ENCODE data around the gene BLACAT1.

Gene BLACAT1

GRCh38 chr1:205445646-205445935, 10.3 kb downstream of the BLACAT1 start:
- Histone ChIP-seq H3K27me3 (ENCODE audit: control insufficient read depth in 1 of 2, insufficient read depth in 2 of 2, low read length in 2 of 2) (peaks cover 0 to 1% of the 10 kb centered on the region in 2 donors), H3K27ac (ENCODE audit: low read length) (peak overlapping the region; percentile 64), H3K4me3 (ENCODE audit: low read length in 2 of 2) (peak overlapping the region in 1 of 2 donors; percentile 74), H3K4me1 (ENCODE audit: control insufficient read depth, insufficient read depth, low read length) (peaks cover 32% of the 10 kb centered on the region), H3K9me3 (ENCODE audit: control insufficient read depth in 2 of 2, low read length in 2 of 2) (no peaks in the 10 kb centered on the region), H3K36me3 (ENCODE audit: control insufficient read depth in 2 of 2, insufficient read depth in 2 of 2, low read length in 2 of 2) (no peaks in the 10 kb centered on the region), H3K9ac (ENCODE audit: low read length in 2 of 2) (peak overlapping the region; percentile 1 to 74)

GRCh38 chr1:205444931-205445645, 10.8 kb downstream of the BLACAT1 start:
- Histone ChIP-seq H3K9ac (ENCODE audit: low read length in 2 of 2) (peak overlapping the region; percentile 55 to 80), H3K27me3 (ENCODE audit: control insufficient read depth in 1 of 2, insufficient read depth in 2 of 2, low read length in 2 of 2) (no peaks in the 10 kb centered on the region), H3K27ac (ENCODE audit: low read length) (peak overlapping the region; percentile 64), H3K4me1 (ENCODE audit: control insufficient read depth, insufficient read depth, low read length) (peaks cover 34% of the 10 kb centered on the region), H3K36me3 (ENCODE audit: control insufficient read depth in 2 of 2, insufficient read depth in 2 of 2, low read length in 2 of 2) (no peaks in the 10 kb centered on the region), H3K9me3 (ENCODE audit: control insufficient read depth in 2 of 2, low read length in 2 of 2) (no peaks in the 10 kb centered on the region), H3K4me3 (ENCODE audit: low read length in 2 of 2) (peak overlapping the region; percentile 59 to 74)

GRCh38 chr1:205444300-205444930, 11.4 kb downstream of the BLACAT1 start:
- H3K27ac ChIP-seq (ENCODE audit: low read length): peak overlapping the region; percentile 64
- H3K4me1 ChIP-seq (ENCODE audit: control insufficient read depth, insufficient read depth, low read length): peaks cover 37% of the 10 kb centered on the region
- H3K9ac ChIP-seq (ENCODE audit: low read length in 2 of 2): peak overlapping the region; percentile 55 to 80
- H3K36me3 ChIP-seq (ENCODE audit: control insufficient read depth in 2 of 2, insufficient read depth in 2 of 2, low read length in 2 of 2): no peaks in the 10 kb centered on the region
- H3K27me3 ChIP-seq (ENCODE audit: control insufficient read depth in 1 of 2, insufficient read depth in 2 of 2, low read length in 2 of 2): no peaks in the 10 kb centered on the region
- H3K4me3 ChIP-seq (ENCODE audit: low read length in 2 of 2): peak overlapping the region; percentile 59 to 74
- H3K9me3 ChIP-seq (ENCODE audit: control insufficient read depth in 2 of 2, low read length in 2 of 2): no peaks in the 10 kb centered on the region

- Histone ChIP-seq H3K4me3 (ENCODE audit: low read length in 2 of 2) (peak overlapping the region in 1 of 2 donors; percentile 74), H3K4me1 (ENCODE audit: control insufficient read depth, insufficient read depth, low read length) (peaks cover 42% of the 10 kb centered on the region), H3K27ac (ENCODE audit: low read length) (no peak overlapping the region), H3K27me3 (ENCODE audit: control insufficient read depth in 1 of 2, insufficient read depth in 2 of 2, low read length in 2 of 2) (no peaks in the 10 kb centered on the region), H3K9ac (ENCODE audit: low read length in 2 of 2) (no peak overlapping the region), H3K9me3 (ENCODE audit: control insufficient read depth in 2 of 2, low read length in 2 of 2) (no peaks in the 10 kb centered on the region), H3K36me3 (ENCODE audit: control insufficient read depth in 2 of 2, insufficient read depth in 2 of 2, low read length in 2 of 2) (no peaks in the 10 kb centered on the region)
Observed at GRCh38 chr1:205443585-205444299, 12.1 kb downstream of the BLACAT1 start.

GRCh38 chr1:205442051-205442725, 13.7 kb downstream of the BLACAT1 start:
- no peak overlapping the region for H3K9ac ChIP-seq (ENCODE audit: low read length in 2 of 2)
- H3K4me1 ChIP-seq (ENCODE audit: control insufficient read depth, insufficient read depth, low read length): peaks cover 50% of the 10 kb centered on the region
- no peaks in the 10 kb centered on the region for H3K36me3 ChIP-seq (ENCODE audit: control insufficient read depth in 2 of 2, insufficient read depth in 2 of 2, low read length in 2 of 2)
- H3K27me3 ChIP-seq (ENCODE audit: control insufficient read depth in 1 of 2, insufficient read depth in 2 of 2, low read length in 2 of 2): no peaks in the 10 kb centered on the region
- H3K4me3 ChIP-seq (ENCODE audit: low read length in 2 of 2): no peak overlapping the region
- no peak overlapping the region for H3K27ac ChIP-seq (ENCODE audit: low read length)
- no peaks in the 10 kb centered on the region for H3K9me3 ChIP-seq (ENCODE audit: control insufficient read depth in 2 of 2, low read length in 2 of 2)

- Histone ChIP-seq H3K9me3 (ENCODE audit: control insufficient read depth in 2 of 2, low read length in 2 of 2) (no peaks in the 10 kb centered on the region), H3K4me1 (ENCODE audit: control insufficient read depth, insufficient read depth, low read length) (peaks cover 53% of the 10 kb centered on the region), H3K27me3 (ENCODE audit: control insufficient read depth in 1 of 2, insufficient read depth in 2 of 2, low read length in 2 of 2) (peaks cover 0 to 2% of the 10 kb centered on the region in 2 donors), H3K4me3 (ENCODE audit: low read length in 2 of 2) (no peak overlapping the region), H3K9ac (ENCODE audit: low read length in 2 of 2) (no peak overlapping the region), H3K27ac (ENCODE audit: low read length) (no peak overlapping the region), H3K36me3 (ENCODE audit: control insufficient read depth in 2 of 2, insufficient read depth in 2 of 2, low read length in 2 of 2) (no peaks in the 10 kb centered on the region)
Observed at GRCh38 chr1:205441716-205442050, 14.2 kb downstream of the BLACAT1 start.

GRCh38 chr1:205441318-205441633, 14.6 kb downstream of the BLACAT1 start:
- Histone ChIP-seq H3K4me3 (ENCODE audit: low read length in 2 of 2) (no peak overlapping the region), H3K9me3 (ENCODE audit: control insufficient read depth in 2 of 2, low read length in 2 of 2) (no peaks in the 10 kb centered on the region), H3K9ac (ENCODE audit: low read length in 2 of 2) (no peak overlapping the region), H3K36me3 (ENCODE audit: control insufficient read depth in 2 of 2, insufficient read depth in 2 of 2, low read length in 2 of 2) (no peaks in the 10 kb centered on the region), H3K27ac (ENCODE audit: low read length) (no peak overlapping the region), H3K4me1 (ENCODE audit: control insufficient read depth, insufficient read depth, low read length) (peaks cover 53% of the 10 kb centered on the region), H3K27me3 (ENCODE audit: control insufficient read depth in 1 of 2, insufficient read depth in 2 of 2, low read length in 2 of 2) (peaks cover 2 to 5% of the 10 kb centered on the region in 2 donors)

GRCh38 chr1:205440476-205441317, 15.1 kb downstream of the BLACAT1 start:
- H3K27ac ChIP-seq (ENCODE audit: low read length): no peak overlapping the region
- H3K36me3 ChIP-seq (ENCODE audit: control insufficient read depth in 2 of 2, insufficient read depth in 2 of 2, low read length in 2 of 2): no peaks in the 10 kb centered on the region
- no peaks in the 10 kb centered on the region for H3K9me3 ChIP-seq (ENCODE audit: control insufficient read depth in 2 of 2, low read length in 2 of 2)
- no peak overlapping the region for H3K4me3 ChIP-seq (ENCODE audit: low read length in 2 of 2)
- peaks cover 5% of the 10 kb centered on the region in 2 donors for H3K27me3 ChIP-seq (ENCODE audit: control insufficient read depth in 1 of 2, insufficient read depth in 2 of 2, low read length in 2 of 2)
- H3K4me1 ChIP-seq (ENCODE audit: control insufficient read depth, insufficient read depth, low read length): peaks cover 52% of the 10 kb centered on the region
- no peak overlapping the region for H3K9ac ChIP-seq (ENCODE audit: low read length in 2 of 2)

GRCh38 chr1:205440121-205440475, 15.7 kb downstream of the BLACAT1 start:
- peaks cover 5 to 11% of the 10 kb centered on the region in 2 donors for H3K27me3 ChIP-seq (ENCODE audit: control insufficient read depth in 1 of 2, insufficient read depth in 2 of 2, low read length in 2 of 2)
- no peaks in the 10 kb centered on the region for H3K9me3 ChIP-seq (ENCODE audit: control insufficient read depth in 2 of 2, low read length in 2 of 2)
- no peaks in the 10 kb centered on the region for H3K36me3 ChIP-seq (ENCODE audit: control insufficient read depth in 2 of 2, insufficient read depth in 2 of 2, low read length in 2 of 2)
- H3K4me1 ChIP-seq (ENCODE audit: control insufficient read depth, insufficient read depth, low read length): peaks cover 46% of the 10 kb centered on the region
- H3K27ac ChIP-seq (ENCODE audit: low read length): no peak overlapping the region
- no peak overlapping the region for H3K9ac ChIP-seq (ENCODE audit: low read length in 2 of 2)
- no peak overlapping the region for H3K4me3 ChIP-seq (ENCODE audit: low read length in 2 of 2)

Data from stomach smooth muscle (tissue), 2 donors.